CD4-positive, alpha-beta T cell treated with Interleukin-10 for 1 hour (primary cell): ENCODE measurements around the gene AGBL3.
"Not testable (repeated sequence)": the region's sequence is repeated elsewhere in the genome, so short reads cannot be mapped to it uniquely, and the experiment has no call there.

Experiments used
- DNase-seq: peaks from one replicate; pipeline ENCODE4 v3.0.0-alpha.2; 2020

Gene AGBL3

GRCh38 chr7:135169141-135169963 is 183.0 kb downstream of the AGBL3 start:
- peak; percentile 73 for DNase-seq

GRCh38 chr7:135169964-135170273 is 183.6 kb downstream of the AGBL3 start:
- DNase-seq = no peak

- DNase-seq = peak; percentile 91
These were observed 184.1 kb downstream of the AGBL3 start, which contains the start of gene CYREN for GRCh38 chr7:135170274-135170997. TSS of gene CYREN (minus strand) at chr7:135170707. CDS start at chr7:135168922, 1,785 bp downstream.

- not testable (repeated sequence) for DNase-seq
These were observed 184.7 kb downstream of the AGBL3 start for GRCh38 chr7:135170998-135171481.

GRCh38 chr7:135171581-135172291 is 185.4 kb downstream of the AGBL3 start:
- DNase-seq = not testable (repeated sequence)

- not testable (repeated sequence) for DNase-seq
These were observed 187.6 kb downstream of the AGBL3 start for GRCh38 chr7:135173916-135174315.

GRCh38 chr7:135174941-135175340 is 188.6 kb downstream of the AGBL3 start:
- no peak for DNase-seq

- no peak for DNase-seq
These were observed 189.6 kb downstream of the AGBL3 start for GRCh38 chr7:135175931-135176330.

- DNase-seq = no peak
These were observed 190.9 kb downstream of the AGBL3 start for GRCh38 chr7:135177028-135177696.

GRCh38 chr7:135178364-135178763 is 192.1 kb downstream of the AGBL3 start:
- DNase-seq = no peak

- no peak for DNase-seq
These were observed 193.1 kb downstream of the AGBL3 start for GRCh38 chr7:135179321-135179925.

GRCh38 chr7:135180122-135180521 is 193.8 kb downstream of the AGBL3 start:
- DNase-seq = no peak

GRCh38 chr7:135181261-135181928 is 195.1 kb downstream of the AGBL3 start:
- no peak for DNase-seq

- no peak for DNase-seq
These were observed 195.8 kb downstream of the AGBL3 start for GRCh38 chr7:135181929-135182678.

GRCh38 chr7:135183478-135183877 is 197.2 kb downstream of the AGBL3 start:
- DNase-seq = no peak

GRCh38 chr7:135184254-135184841 is 198.0 kb downstream of the AGBL3 start:
- no peak for DNase-seq
